HG02588 (cell line): ENCODE results near the gene CRTC3.

Experiments
- ATAC-seq: cut with Tn5 transposase; IDR thresholded peaks from one replicate; pipeline ENCODE4 v1.9.1; 2021; ENCODE audit warnings: mild to moderate bottlenecking, moderate library complexity; ENCODE audit not compliant: unreplicated experiment

CRTC3 gene

DNA sequence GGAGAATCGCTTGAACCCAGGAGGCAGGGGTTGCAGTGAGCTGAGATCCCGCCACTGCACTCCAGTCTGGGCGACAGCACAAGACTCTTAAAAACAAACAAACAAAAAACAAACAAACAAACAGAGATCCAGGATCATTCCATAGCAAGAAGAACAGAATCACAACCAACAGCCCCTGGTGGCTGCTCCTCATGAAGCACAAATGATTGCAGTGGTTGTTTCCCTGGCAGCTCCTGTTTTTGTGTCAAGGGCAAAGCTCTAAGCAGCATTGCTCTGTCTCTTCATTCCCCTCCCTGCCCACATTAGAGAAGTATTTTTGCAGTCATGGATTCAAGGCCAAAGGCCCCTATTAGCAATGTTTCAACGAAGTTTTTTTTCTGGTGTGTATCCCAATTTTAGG lies 161.6 kb downstream of the CRTC3 start:
- ATAC-seq = no peak

DNA sequence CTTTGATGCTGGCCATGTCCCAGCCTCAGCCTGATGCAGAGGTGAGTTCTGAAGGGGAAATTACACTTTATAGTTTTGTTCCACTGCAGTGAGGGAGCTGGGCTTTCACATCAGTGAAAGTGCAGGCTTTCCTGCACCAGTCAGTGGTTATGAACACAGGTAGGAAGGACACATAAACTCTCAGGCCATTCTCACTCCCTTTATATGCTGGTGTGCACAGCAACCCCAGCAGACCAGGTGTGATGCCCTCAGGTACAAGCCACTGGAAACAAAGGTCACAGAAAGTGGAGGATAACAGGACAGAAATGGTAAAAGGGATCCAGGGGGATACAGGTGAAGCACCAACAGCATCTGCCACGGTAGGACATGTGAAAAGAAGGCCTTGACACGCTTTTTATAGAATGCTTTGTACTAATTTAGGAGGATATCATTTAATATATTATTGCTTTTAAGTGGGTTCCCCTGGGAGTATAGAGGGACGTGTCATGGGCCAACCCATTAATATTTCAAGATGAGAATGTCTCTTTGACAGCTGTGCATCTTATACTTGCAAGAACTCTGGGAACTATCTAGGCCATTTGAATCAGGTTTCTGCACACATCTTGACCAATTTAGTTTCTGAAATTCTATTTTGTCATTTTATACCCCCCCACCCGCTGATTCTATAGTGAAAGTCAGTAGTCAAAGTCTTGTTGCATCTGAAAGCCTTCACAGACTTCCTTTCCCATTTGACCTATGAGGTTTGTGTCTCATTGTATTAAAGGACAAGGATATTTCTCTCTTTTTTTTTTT lies 162.5 kb downstream of the CRTC3 start:
- no peak for ATAC-seq
